ENCODE measurements around the gene VWA8.

The VWA8 gene

GRCh38 chr13:41552031-41552430, 408.9 kb downstream of the VWA8 start:
- Histone ChIP-seq H3K4me3 (ENCODE audit: low read depth, low read length) (no peak overlapping the region), H3K27ac (no peak overlapping the region), H3K9me3 (ENCODE audit: severe bottlenecking) (no peaks in the 10 kb centered on the region), H3K36me3 (no peaks in the 10 kb centered on the region), H3K27me3 (ENCODE audit: insufficient read depth, low read depth, severe bottlenecking) (no peaks in the 10 kb centered on the region)
- no peak for DNase-seq
- TF ChIP-seq, protein P1, sequence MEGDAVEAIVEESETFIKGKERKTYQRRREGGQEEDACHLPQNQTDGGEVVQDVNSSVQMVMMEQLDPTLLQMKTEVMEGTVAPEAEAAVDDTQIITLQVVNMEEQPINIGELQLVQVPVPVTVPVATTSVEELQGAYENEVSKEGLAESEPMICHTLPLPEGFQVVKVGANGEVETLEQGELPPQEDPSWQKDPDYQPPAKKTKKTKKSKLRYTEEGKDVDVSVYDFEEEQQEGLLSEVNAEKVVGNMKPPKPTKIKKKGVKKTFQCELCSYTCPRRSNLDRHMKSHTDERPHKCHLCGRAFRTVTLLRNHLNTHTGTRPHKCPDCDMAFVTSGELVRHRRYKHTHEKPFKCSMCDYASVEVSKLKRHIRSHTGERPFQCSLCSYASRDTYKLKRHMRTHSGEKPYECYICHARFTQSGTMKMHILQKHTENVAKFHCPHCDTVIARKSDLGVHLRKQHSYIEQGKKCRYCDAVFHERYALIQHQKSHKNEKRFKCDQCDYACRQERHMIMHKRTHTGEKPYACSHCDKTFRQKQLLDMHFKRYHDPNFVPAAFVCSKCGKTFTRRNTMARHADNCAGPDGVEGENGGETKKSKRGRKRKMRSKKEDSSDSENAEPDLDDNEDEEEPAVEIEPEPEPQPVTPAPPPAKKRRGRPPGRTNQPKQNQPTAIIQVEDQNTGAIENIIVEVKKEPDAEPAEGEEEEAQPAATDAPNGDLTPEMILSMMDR (IDR thresholded peaks at IDR 0.05; ENCODE audit: low read depth, low read length): no peak

GRCh38 chr13:41550276-41550675, 410.6 kb downstream of the VWA8 start:
- Histone ChIP-seq H3K27ac (no peak overlapping the region), H3K36me3 (no peaks in the 10 kb centered on the region), H3K4me3 (ENCODE audit: low read depth, low read length) (no peak overlapping the region), H3K27me3 (ENCODE audit: insufficient read depth, low read depth, severe bottlenecking) (no peaks in the 10 kb centered on the region), H3K9me3 (ENCODE audit: severe bottlenecking) (no peaks in the 10 kb centered on the region)
- TF ChIP-seq, protein P1 (IDR thresholded peaks at IDR 0.05; ENCODE audit: low read depth, low read length): no peak
- DNase-seq: no peak

GRCh38 chr13:41549491-41549890, 411.4 kb downstream of the VWA8 start:
- TF ChIP-seq, protein P1 (IDR thresholded peaks at IDR 0.05; ENCODE audit: low read depth, low read length): no peak
- H3K27ac ChIP-seq: no peak overlapping the region
- no peaks in the 10 kb centered on the region for H3K27me3 ChIP-seq (ENCODE audit: insufficient read depth, low read depth, severe bottlenecking)
- DNase-seq: no peak
- no peak overlapping the region for H3K4me3 ChIP-seq (ENCODE audit: low read depth, low read length)
- H3K9me3 ChIP-seq (ENCODE audit: severe bottlenecking): no peaks in the 10 kb centered on the region
- H3K36me3 ChIP-seq: no peaks in the 10 kb centered on the region

DNA sequence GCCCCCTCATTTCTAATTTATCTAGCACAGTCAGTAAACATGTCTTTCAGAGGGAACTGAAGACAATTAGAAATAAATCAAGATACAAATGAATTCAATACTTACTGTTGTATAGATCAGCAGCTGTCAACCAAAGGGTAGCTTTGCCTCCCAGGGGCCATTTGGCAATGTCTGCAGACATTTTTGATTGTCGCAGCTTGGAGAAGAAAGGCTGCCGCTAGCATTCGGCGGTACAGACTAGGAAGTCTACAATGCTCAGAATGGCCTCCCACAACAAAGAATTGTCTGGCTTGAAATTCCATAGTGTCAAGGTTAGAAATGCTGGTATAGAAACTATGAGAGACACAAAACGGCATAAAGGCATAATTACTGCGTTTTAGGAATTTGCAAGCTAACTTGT, 412.0 kb downstream of the VWA8 start:
- Histone ChIP-seq H3K9me3 (ENCODE audit: severe bottlenecking) (no peaks in the 10 kb centered on the region), H3K27ac (no peak overlapping the region), H3K4me3 (ENCODE audit: low read depth, low read length) (no peak overlapping the region), H3K36me3 (no peaks in the 10 kb centered on the region), H3K27me3 (ENCODE audit: insufficient read depth, low read depth, severe bottlenecking) (no peaks in the 10 kb centered on the region)
- TF ChIP-seq, protein P1 (IDR thresholded peaks at IDR 0.05; ENCODE audit: low read depth, low read length): no peak
- DNase-seq: no peak

DNA sequence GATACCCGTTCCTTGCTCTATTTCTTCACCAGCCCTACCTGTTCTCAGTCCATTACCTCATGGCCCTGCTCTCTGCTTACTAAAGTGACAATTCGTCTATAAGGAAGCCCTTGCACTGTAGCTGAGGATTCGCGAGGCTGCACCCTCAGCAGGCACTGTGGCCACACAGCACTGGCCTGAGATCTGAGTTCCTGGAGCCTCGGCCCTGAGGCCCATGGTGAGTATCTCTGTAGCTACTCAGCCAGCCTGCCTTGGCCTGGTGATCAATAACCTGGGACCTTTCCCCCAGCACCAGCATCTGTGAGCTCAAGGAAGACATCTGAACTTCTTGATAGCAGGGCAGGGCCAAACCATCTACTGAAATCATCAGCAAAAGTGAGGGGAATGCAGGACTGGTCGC, 412.9 kb downstream of the VWA8 start:
- H3K36me3 ChIP-seq: no peaks in the 10 kb centered on the region
- H3K27me3 ChIP-seq (ENCODE audit: insufficient read depth, low read depth, severe bottlenecking): no peaks in the 10 kb centered on the region
- H3K9me3 ChIP-seq (ENCODE audit: severe bottlenecking): no peaks in the 10 kb centered on the region
- no peak for DNase-seq
- no peak overlapping the region for H3K4me3 ChIP-seq (ENCODE audit: low read depth, low read length)
- TF ChIP-seq, protein P1 (IDR thresholded peaks at IDR 0.05; ENCODE audit: low read depth, low read length): no peak
- no peak overlapping the region for H3K27ac ChIP-seq

GRCh38 chr13:41547251-41548000, 413.5 kb downstream of the VWA8 start:
- TF ChIP-seq, protein P1 (IDR thresholded peaks at IDR 0.05; ENCODE audit: low read depth, low read length): no peak
- Histone ChIP-seq H3K27ac (no peak overlapping the region), H3K36me3 (no peaks in the 10 kb centered on the region), H3K27me3 (ENCODE audit: insufficient read depth, low read depth, severe bottlenecking) (no peaks in the 10 kb centered on the region), H3K9me3 (ENCODE audit: severe bottlenecking) (no peaks in the 10 kb centered on the region), H3K4me3 (ENCODE audit: low read depth, low read length) (no peak overlapping the region)
- no peak for DNase-seq
